ENCODE results near the gene SCAMP2.

The SCAMP2 gene

DNA sequence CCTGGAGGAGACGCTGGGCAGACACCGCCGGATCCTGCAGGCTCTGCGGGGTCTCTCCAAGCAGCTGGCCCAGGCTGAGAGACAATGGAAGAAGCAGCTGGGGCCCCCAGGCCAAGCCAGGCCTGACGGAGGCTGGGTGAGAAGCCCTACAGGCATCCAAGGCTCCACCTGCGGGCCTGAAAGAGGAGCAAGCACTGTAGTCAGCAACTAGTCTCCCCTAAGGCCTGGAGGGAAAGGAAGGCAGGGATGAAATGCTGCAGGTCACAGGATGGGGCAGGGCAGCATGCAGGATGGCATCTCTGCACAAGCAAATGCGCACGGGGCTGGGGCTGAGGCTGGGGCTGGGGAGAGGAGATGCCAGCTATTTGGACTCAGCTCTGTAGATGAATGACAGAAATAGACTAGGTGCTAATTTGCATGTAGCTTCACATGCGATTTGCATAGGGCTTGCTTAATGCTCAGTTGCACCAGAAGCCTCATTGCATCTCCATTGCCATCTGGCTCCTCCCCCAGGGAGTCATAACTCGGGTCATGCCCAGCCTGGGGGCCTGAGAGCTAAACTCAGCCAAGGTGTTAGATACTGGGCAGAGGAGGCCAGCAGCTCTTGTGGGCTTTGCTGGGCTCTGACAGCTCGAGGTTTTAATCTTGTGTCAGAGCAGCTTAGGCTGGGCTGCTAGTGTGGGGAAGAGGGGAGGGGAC is 51.9 kb downstream of the SCAMP2 start:
- DNase-seq (ENCODE audit: low read depth, low spot score) = no peak

- no peak for DNase-seq (ENCODE audit: low read depth, low spot score)
Observed at GRCh38 chr15:74820056-74820455, 53.1 kb downstream of the SCAMP2 start.

- no peak for DNase-seq (ENCODE audit: low read depth, low spot score)
Observed at GRCh38 chr15:74817370-74817737, 55.8 kb downstream of the SCAMP2 start.

GRCh38 chr15:74816624-74817369 is 56.4 kb downstream of the SCAMP2 start:
- DNase-seq (ENCODE audit: low read depth, low spot score) = no peak

- no peak for DNase-seq (ENCODE audit: low read depth, low spot score)
Observed at GRCh38 chr15:74815961-74816360, 57.2 kb downstream of the SCAMP2 start.

- DNase-seq (ENCODE audit: low read depth, low spot score) = no peak
Observed at GRCh38 chr15:74815121-74815934, 57.8 kb downstream of the SCAMP2 start.

GRCh38 chr15:74812533-74812932 is 60.6 kb downstream of the SCAMP2 start, which contains the start of gene LMAN1L:
Gene LMAN1L, plus strand, starts transcription at chr15:74812835. Its CDS starts 20 bp downstream, at chr15:74812855.
- no peak for DNase-seq (ENCODE audit: low read depth, low spot score)

- no peak for DNase-seq (ENCODE audit: low read depth, low spot score)
Observed at GRCh38 chr15:74809956-74810355, 63.2 kb downstream of the SCAMP2 start.

- DNase-seq (ENCODE audit: low read depth, low spot score) = no peak
Observed at GRCh38 chr15:74809242-74809641, 63.9 kb downstream of the SCAMP2 start.

DNA sequence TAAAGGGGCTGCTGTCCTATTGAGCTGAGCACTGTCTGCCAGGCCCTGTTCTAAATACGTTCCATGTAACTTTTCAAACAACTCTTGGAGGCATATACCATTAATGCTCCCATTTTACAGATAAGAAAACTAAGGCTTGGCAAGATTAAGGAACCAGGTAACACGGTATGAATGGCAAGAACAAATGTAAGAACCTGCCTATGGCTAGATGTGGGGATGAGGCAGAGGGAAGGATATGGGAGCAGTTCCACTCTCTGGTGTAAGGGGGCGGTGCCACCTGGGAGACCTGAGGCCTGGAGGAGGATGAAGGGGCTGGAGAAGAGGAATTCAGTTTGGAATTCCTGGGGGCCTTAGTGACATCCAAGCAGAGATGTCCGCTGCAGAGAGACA is 64.3 kb downstream of the SCAMP2 start:
- no peak for DNase-seq (ENCODE audit: low read depth, low spot score)

DNA sequence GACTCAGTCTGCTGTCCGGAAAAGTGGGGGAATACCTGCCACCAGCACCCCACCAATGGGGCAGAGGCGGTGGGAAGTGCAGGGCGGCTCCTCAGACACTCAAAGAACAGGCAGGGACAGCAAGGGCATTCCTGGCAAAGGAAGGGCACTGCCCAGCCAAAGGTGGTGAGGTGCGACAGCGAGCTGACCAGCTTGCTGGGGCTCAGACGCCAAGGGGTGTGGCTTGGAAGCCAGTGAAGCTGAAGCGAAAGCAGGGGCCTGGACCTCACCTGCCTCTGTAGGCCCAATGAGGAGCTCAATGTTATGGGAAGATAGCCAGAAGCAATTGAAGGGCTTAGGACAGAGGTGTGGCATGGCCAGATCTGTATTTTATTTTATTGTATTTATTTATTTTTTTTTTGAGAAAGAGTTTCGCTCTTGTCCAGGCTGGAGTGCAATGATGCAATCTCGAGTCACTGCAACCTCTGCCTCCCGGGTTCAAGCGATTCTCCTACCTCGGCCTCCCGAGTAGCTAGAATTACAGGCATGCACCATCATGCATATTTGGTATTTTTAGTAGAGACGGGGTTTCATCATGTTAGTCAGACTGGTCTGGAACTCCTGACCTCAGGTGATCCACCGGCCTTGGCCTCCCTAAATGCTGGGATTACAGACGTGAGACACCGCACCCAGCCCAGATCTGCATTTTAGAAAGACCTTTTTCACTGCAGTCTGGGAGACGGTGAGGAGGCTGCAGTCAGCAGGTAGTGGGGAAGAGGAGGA is 64.9 kb downstream of the SCAMP2 start:
- DNase-seq (ENCODE audit: low read depth, low spot score) = no peak

DNA sequence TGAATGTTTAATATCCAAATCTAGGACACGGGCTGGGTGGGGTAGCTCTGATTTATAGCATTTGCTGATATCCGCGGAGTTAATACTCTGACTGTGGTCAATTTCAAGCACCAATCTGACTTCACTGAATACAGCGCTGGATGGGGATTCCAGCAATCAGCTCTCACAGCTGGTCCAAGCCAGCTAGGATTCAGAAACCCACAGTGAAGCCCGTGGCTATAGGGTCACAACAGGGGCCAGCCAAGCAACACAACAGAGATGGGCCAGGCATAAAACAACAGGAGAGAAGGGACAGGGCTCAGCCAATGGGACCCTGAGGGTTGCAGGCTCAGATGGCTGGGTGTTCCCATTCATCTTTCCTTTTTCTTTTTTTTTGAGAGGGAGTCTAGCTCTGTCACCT is 65.9 kb downstream of the SCAMP2 start:
- no peak for DNase-seq (ENCODE audit: low read depth, low spot score)

- DNase-seq (ENCODE audit: low read depth, low spot score) = no peak
Observed at GRCh38 chr15:74804935-74805334, 68.2 kb downstream of the SCAMP2 start.

- DNase-seq (ENCODE audit: low read depth, low spot score) = no peak
Observed at GRCh38 chr15:74802862-74803447, 70.2 kb downstream of the SCAMP2 start.

- DNase-seq (ENCODE audit: low read depth, low spot score) = no peak
Observed at GRCh38 chr15:74802290-74802689, 70.9 kb downstream of the SCAMP2 start.

GRCh38 chr15:74801311-74801997 is 71.7 kb downstream of the SCAMP2 start:
- no peak for DNase-seq (ENCODE audit: low read depth, low spot score)

DNA sequence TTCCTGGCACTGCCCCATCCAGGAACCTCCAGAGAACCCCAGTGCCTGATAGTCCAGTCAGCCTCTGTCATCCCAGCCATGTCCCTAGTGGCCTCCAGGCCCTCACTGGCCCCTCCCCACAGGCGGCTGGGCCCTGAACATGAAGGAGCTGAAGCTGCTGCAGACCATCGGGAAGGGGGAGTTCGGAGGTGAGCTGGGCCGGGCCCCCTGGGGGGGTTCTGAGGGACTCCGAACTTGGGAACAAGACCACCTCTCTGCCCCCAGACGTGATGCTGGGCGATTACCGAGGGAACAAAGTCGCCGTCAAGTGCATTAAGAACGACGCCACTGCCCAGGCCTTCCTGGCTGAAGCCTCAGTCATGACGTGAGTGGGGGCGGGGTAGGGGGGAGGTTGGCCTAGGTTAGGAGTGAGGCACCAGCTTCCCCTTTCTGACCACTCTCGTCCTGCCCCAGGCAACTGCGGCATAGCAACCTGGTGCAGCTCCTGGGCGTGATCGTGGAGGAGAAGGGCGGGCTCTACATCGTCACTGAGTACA is 72.5 kb downstream of the SCAMP2 start:
- no peak for DNase-seq (ENCODE audit: low read depth, low spot score)

- peak; percentile 68 for DNase-seq (ENCODE audit: low read depth, low spot score)
Observed at GRCh38 chr15:74799856-74800558, 73.2 kb downstream of the SCAMP2 start.

DNA sequence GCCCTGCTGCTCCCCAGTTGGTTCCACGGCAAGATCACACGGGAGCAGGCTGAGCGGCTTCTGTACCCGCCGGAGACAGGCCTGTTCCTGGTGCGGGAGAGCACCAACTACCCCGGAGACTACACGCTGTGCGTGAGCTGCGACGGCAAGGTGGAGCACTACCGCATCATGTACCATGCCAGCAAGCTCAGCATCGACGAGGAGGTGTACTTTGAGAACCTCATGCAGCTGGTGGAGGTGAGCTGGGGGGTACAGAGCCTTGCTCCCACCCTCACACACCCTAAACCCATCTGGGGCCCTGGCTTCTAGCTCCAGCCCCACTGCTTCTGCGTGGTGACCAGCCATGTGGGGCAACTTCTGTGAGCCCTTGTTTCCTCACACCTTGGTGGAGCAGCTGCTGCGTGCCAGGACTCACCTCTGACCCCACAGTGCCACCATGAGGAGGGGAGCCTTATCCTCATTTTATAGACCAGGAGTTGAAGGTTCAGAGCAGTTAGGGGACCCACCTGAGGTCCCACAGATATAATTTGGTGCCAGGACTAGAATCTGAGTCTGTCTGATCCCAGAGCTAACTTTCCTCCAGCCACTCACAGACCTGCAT is 73.8 kb downstream of the SCAMP2 start:
- no peak for DNase-seq (ENCODE audit: low read depth, low spot score)
